ENCODE measurements around the gene FHOD1.

- TF ChIP-seq EZH2 (IDR thresholded peaks at IDR 0.05; ENCODE audit: borderline replicate concordance) (no peak), CTCF (IDR thresholded peaks at IDR 0.05; ENCODE audit: poor library complexity) (no peak)
These were observed 45.6 kb downstream of the FHOD1 start for GRCh38 chr16:67201411-67202345.
